ENCODE data around the gene DLGAP1.

DLGAP1 gene

DNA sequence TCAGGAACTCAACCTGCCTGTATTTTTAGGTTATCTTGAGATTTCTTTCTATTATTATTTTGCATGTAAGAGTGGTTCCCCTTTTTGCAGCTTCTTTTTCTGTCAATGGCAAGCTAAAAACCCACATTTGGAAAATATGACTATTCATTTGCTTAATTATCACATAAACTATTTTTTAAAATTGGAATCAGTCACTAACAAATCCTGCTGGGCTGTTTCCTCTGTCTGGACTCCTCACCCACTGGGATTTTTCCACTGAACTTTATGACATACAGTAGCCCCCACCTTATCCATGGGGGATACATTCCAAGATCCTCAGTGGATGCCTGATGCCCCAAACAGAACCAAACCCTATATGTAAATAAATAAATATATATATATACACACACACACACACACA, 447.3 kb downstream of the DLGAP1 start:
- Mint-ChIP-seq H3K4me3 (no peak overlapping the region), H3K27me3 (ENCODE audit: low read depth) (peaks cover 4% of the 10 kb centered on the region), H3K27ac (no peak overlapping the region), H3K9me3 (no peaks in the 10 kb centered on the region), H3K36me3 (ENCODE audit: low read depth) (no peaks in the 10 kb centered on the region), H3K4me1 (ENCODE audit: low read depth) (peaks cover 4% of the 10 kb centered on the region)
- DNase-seq (ENCODE audit: low spot score): no peak

DNA sequence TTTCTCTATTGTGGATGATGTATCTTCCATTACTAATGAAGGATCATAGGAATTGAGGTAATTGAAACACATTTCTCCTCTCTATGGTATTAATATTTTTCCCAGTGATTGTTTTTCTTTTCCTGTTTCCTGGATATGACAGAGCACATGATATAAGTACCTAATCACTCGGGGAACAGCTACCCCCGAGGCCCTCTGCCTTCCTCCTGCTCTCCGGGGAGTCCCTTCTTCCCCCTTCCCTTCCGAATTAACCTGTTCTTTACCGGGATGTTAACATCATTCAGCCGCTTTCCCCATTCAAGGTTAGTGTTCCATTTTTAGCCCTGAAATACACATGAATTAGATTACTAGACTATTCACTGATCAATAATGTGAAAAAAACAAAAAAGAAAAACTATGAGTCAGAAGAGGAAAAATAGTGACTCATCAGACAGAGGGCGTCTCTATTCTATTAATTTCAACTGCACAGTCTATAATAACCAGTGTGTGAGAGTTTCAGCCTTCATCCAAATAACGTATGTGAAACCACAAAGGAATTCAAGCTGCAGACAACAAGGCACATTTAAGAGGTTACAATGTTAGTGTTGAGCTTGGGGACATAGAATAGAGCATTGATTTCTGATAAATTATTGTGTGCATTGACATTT, 450.8 kb downstream of the DLGAP1 start:
- Mint-ChIP-seq H3K4me3 (no peak overlapping the region), H3K9me3 (no peaks in the 10 kb centered on the region), H3K36me3 (ENCODE audit: low read depth) (no peaks in the 10 kb centered on the region), H3K4me1 (ENCODE audit: low read depth) (peaks cover 4% of the 10 kb centered on the region), H3K27me3 (ENCODE audit: low read depth) (peaks cover 10% of the 10 kb centered on the region), H3K27ac (no peak overlapping the region)
- no peak for DNase-seq (ENCODE audit: low spot score)

DNA sequence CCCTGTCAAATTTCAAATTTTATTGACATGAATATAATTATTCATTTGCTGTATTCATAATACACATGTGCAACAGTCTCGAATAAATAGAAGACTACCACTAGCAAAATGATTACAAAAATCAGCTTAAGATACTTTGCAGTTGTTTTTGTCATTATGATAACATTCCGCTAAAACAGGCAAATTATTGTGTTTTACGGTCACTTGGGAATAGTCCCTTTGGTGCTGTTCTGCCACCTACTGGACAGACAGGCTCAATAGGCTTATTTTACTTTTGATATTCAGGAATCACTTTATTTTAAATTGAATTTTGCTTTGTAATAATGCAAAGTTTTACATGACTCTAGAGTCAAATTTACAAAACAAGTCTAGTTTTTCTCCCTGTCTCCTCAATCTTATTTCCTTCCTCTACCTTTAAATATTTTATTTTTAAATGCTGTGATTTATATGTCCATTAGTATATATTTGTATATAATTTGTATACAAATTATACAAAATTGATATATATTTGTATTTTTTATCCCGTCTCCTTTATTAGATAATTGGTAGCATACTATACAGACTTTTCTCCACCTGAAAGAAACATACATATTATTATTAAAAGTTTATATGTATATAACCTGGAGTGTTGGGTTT, 456.3 kb downstream of the DLGAP1 start:
- Mint-ChIP-seq H3K36me3 (ENCODE audit: low read depth) (no peaks in the 10 kb centered on the region), H3K4me3 (no peak overlapping the region), H3K27ac (no peak overlapping the region), H3K4me1 (ENCODE audit: low read depth) (peaks cover 2% of the 10 kb centered on the region), H3K27me3 (ENCODE audit: low read depth) (peaks cover 10% of the 10 kb centered on the region), H3K9me3 (no peaks in the 10 kb centered on the region)
- no peak for DNase-seq (ENCODE audit: low spot score)

DNA sequence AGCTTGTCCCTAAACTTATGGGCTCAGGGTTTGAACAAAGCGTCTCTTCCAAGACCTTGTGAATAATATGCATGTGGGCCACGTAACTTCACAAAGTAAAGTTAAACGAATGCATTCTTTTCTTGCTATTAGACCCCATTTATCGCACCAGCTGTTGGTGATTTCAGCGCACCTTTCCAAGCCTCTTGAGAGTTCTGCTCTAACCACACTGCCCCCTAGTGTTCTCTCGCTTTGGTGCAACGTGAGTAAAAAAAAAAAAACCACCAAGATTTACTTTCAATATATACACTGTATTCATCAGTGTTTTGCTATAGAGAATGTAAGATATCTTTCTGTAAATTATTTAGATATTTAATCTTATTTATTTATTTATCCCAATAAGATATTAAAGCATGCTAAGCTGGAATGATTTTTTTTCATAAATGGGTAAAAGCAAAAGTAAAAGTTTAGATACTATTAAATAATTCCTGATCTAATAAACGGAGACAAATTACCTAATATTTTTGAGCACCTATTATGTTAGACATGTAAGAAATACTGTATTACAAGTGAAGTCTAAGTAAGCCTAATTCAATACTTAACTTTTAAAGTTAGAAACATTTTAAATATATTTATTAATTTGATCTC, 459.5 kb downstream of the DLGAP1 start:
- Mint-ChIP-seq H3K9me3 (no peaks in the 10 kb centered on the region), H3K27ac (no peak overlapping the region), H3K36me3 (ENCODE audit: low read depth) (no peaks in the 10 kb centered on the region), H3K27me3 (ENCODE audit: low read depth) (no peaks in the 10 kb centered on the region), H3K4me1 (ENCODE audit: low read depth) (no peaks in the 10 kb centered on the region), H3K4me3 (no peak overlapping the region)
- DNase-seq (ENCODE audit: low spot score): peak; percentile 47

DNA sequence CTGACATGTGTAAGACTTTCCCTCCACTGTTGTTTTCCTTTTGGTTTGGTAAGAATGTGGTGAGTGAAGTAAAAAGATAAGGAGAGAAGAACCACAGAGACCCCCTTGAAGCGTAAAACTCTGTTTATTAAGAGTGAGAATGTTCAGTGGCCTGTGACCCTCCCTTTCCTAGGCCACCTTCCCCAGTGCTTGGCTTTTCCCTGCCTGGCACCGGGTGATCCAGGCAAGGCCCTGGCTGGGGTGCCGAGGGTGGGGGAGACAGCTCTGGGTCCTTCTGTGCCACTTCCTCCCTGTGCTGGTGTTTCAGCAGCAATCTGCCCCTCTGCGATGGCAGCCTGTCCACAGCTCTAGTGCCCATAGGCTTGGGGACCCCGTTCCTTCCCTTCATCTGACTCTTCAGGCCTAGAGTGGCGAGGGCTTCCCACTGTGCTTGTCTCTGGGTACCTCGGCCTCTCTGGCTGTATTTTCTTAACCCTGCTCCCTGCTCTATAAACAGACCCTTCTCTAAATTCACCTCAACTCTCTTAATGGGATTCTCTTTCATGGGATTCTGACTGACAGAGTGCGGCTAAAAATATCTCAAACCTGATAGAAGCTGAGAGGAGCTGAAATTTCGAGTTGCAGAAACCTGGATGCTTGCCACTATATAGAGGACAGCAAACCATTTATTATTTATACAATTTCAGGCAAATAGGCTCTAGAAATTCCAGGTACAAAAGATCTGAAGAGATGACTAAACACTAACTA, 461.0 kb downstream of the DLGAP1 start:
- H3K36me3 Mint-ChIP-seq (ENCODE audit: low read depth): no peaks in the 10 kb centered on the region
- no peak overlapping the region for H3K27ac Mint-ChIP-seq
- DNase-seq (ENCODE audit: low spot score): no peak
- no peaks in the 10 kb centered on the region for H3K4me1 Mint-ChIP-seq (ENCODE audit: low read depth)
- H3K9me3 Mint-ChIP-seq: no peaks in the 10 kb centered on the region
- H3K27me3 Mint-ChIP-seq (ENCODE audit: low read depth): no peaks in the 10 kb centered on the region
- H3K4me3 Mint-ChIP-seq: no peak overlapping the region

DNA sequence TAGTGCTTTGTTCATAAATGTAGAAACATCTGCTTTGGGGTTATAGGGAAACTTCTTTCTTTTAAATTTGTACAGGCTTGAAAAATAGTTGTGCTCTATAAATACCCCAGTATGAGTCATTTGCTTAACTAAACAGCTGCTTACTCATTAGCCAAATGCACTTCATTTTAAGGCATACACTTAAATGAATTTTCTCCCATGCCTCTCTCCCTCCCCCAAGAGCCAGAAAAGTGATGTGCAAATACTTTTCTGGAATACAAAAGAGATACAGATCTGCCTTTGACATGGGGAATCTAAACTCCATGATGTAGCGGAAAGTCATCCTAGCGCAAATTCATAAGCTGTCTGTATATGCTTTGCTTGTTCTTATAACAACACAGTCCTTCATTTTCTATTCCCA, 469.4 kb downstream of the DLGAP1 start:
- Mint-ChIP-seq H3K9me3 (no peaks in the 10 kb centered on the region), H3K4me1 (ENCODE audit: low read depth) (peaks cover 8% of the 10 kb centered on the region), H3K27me3 (ENCODE audit: low read depth) (no peaks in the 10 kb centered on the region), H3K4me3 (no peak overlapping the region), H3K27ac (no peak overlapping the region), H3K36me3 (ENCODE audit: low read depth) (peaks cover 2% of the 10 kb centered on the region)
- no peak for DNase-seq (ENCODE audit: low spot score)

DNA sequence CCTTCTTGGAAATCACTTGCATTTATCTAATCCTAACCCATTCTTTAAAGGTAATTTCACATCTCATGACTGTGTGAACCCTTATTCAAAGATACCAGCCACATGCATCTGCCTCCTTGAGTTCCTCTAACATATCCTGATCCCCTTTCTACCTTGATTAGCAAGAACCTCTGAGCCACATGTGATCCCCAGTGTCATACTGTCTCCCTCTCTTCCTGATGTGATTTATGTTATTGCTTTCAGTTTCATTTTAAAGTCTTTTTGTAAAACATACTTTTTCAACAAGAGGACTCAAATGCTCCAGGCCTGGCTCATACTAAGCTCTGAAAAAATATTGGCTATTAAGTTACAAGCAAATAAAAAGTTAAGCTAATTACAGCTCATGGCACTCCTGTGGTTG, 470.1 kb downstream of the DLGAP1 start:
- DNase-seq (ENCODE audit: low spot score): no peak
- peaks cover 2% of the 10 kb centered on the region for H3K36me3 Mint-ChIP-seq (ENCODE audit: low read depth)
- H3K27ac Mint-ChIP-seq: peak overlapping the region; percentile 45
- H3K4me3 Mint-ChIP-seq: no peak overlapping the region
- no peaks in the 10 kb centered on the region for H3K27me3 Mint-ChIP-seq (ENCODE audit: low read depth)
- H3K4me1 Mint-ChIP-seq (ENCODE audit: low read depth): peaks cover 8% of the 10 kb centered on the region
- H3K9me3 Mint-ChIP-seq: no peaks in the 10 kb centered on the region

DNA sequence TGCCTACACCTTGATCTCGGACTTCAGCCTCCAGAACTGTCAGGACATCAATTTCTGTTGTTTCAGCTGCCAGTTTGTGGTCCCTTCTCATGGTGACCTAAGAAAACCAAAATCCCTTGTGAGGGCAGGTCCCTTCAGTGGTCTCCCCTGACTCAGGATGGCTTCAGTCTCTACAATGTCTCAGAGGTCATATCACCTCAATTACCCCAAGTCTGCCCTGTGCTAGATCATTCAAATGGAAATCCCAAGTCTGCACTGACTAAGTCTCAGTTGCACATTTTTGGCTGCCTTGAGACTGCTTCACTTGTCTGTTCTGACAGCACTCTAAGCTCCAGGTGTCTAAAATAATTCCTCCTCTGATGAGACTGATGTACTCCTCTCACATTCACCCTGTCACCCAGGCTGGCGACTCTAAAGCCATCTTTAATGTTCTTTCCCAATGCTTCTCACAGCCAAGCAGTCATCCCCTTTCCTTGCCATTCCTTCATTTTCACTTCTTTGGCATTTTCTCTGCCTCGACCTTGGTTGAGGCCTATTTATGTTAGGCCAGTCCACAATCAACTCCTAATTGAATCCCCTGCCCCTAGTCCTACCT, 470.8 kb downstream of the DLGAP1 start:
- DNase-seq (ENCODE audit: low spot score): no peak
- Mint-ChIP-seq H3K4me1 (ENCODE audit: low read depth) (peaks cover 8% of the 10 kb centered on the region), H3K4me3 (no peak overlapping the region), H3K36me3 (ENCODE audit: low read depth) (peaks cover 2% of the 10 kb centered on the region), H3K27me3 (ENCODE audit: low read depth) (no peaks in the 10 kb centered on the region), H3K9me3 (peaks cover 2% of the 10 kb centered on the region), H3K27ac (no peak overlapping the region)

DNA sequence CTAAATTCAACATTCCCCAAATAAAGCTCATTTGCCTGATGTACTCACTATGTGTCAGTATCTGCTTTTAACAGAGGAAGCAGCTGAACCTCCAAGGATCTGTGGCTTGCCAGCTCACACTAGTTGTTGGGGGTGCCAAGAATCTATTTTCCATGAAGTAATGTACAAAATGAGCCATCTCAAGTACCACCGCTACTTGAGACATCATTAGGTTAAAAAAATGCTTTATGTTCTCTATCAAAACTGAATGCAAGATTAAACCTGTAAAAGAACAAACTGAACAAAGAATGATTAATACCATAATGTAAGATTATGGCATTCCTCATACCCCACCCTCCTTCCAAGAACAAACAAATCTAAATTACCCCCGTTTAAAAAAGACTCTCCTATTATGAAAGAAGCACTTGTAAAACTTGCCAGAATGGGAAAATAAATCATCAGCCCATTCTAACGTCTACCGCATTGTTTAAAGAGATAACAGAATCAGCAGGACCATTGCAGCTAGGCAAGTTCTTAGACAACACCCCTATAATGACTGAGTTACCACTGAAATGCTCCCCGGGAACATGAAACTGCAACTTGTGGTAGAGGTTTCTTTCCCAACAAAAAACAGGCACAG, 471.6 kb downstream of the DLGAP1 start:
- Mint-ChIP-seq H3K27me3 (ENCODE audit: low read depth) (no peaks in the 10 kb centered on the region), H3K4me1 (ENCODE audit: low read depth) (peaks cover 8% of the 10 kb centered on the region), H3K36me3 (ENCODE audit: low read depth) (peaks cover 2% of the 10 kb centered on the region), H3K9me3 (peaks cover 8% of the 10 kb centered on the region), H3K27ac (no peak overlapping the region), H3K4me3 (no peak overlapping the region)
- no peak for DNase-seq (ENCODE audit: low spot score)

DNA sequence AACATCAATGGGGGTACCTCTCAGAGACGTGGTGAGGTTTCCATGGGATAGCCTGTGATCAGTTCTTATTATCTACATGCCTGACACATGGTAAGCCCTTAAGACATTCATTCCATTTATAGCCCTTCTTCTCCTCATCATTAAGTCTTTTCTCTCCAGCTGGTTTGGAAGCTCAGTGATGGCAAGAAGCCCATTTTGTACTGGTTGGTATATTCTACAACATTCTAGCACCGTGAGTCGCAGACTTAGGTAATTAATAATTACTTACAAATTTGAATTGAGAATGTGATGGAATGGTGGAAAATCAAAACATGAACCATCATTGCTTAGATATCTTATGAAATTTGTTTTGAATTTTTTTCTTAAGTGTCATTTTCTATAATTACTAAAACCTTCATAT, 472.6 kb downstream of the DLGAP1 start:
- no peak for DNase-seq (ENCODE audit: low spot score)
- Mint-ChIP-seq H3K27ac (no peak overlapping the region), H3K9me3 (peaks cover 9% of the 10 kb centered on the region), H3K27me3 (ENCODE audit: low read depth) (no peaks in the 10 kb centered on the region), H3K4me3 (no peak overlapping the region), H3K36me3 (ENCODE audit: low read depth) (peaks cover 2% of the 10 kb centered on the region), H3K4me1 (ENCODE audit: low read depth) (peaks cover 8% of the 10 kb centered on the region)

DNA sequence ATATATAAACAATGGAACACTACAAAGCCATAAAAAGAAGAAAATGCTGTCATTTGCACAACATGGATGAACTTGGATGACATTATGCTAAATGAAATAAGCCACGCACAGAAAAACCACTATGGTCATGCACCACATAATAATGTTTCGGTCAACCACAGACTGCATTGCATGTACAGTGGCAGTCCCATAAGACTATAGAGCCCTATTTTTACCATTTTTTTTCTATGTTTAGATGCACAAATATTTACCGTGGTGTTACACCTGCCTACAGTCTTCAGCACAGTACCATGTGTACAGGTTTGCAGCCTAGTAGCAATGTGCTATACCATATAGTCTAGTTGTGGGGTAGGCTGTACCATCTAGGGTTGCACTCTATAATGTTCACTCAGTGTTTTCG, 476.1 kb downstream of the DLGAP1 start:
- no peak overlapping the region for H3K4me3 Mint-ChIP-seq
- no peaks in the 10 kb centered on the region for H3K27me3 Mint-ChIP-seq (ENCODE audit: low read depth)
- no peaks in the 10 kb centered on the region for H3K4me1 Mint-ChIP-seq (ENCODE audit: low read depth)
- DNase-seq (ENCODE audit: low spot score): no peak
- H3K9me3 Mint-ChIP-seq: peaks cover 9% of the 10 kb centered on the region
- H3K36me3 Mint-ChIP-seq (ENCODE audit: low read depth): no peaks in the 10 kb centered on the region
- no peak overlapping the region for H3K27ac Mint-ChIP-seq

DNA sequence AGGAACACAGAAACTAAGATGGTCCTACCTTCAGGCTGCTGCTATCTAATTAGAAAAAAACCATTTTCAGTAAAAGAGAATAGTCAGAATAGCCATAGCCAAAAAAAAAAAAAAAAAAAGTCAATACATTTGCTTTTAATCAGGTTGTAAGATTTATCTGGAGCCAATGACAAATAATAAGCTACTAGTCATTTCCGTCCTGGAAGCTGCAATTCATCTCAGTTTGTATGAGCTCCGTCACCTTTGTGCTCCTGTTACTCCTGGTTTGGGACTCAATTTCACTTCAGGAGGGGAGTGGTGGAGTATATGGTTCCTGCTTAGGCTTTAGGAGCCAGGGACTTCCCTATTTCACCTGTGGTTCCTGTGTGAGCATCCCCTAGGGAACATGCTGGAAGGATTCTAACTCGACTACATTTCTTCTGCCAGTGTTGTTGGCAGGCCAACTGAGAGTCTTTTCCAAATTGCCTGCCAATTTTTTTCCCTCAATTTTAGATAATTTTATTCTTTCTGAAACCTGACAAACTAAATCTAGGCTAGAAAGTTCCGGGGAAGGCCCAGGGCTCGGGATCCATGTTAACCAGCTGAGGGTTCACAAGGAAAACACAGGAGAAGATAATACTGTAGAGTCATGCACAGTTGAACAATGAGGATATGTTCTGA, 481.8 kb downstream of the DLGAP1 start:
- no peak for DNase-seq (ENCODE audit: low spot score)
- Mint-ChIP-seq H3K4me3 (no peak overlapping the region), H3K4me1 (ENCODE audit: low read depth) (no peaks in the 10 kb centered on the region), H3K36me3 (ENCODE audit: low read depth) (no peaks in the 10 kb centered on the region), H3K9me3 (peaks cover under 1% of the 10 kb centered on the region), H3K27me3 (ENCODE audit: low read depth) (no peaks in the 10 kb centered on the region), H3K27ac (no peak overlapping the region)

DNA sequence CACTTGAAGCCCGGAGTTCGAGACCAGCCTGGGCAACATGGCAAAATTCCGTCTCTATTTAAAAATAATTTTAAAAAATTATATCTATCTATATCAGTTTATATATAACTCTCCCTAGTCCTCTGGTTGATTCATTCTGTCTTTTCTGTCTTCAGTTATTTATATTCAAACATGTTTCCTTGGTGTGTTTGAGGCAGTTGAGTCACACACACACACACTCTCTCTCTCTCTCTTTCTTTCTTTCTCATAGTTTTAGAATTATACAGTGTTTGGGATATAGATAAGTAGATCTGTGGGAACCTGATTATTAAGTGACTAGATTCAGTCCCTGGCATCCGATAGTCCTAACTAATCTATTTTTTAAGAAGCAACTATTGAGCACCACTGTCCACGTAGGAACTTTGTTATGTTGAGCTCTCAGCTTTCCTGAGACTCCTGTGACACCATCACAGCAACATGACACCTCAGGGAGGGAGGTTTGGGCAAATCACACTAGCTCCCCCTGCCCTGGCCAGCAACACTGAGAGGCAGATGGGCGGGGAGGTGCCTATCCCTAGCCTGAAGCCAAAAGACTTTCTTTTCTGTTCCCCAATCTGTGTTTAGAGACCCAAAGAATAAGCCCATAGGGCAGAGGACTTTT, 482.7 kb downstream of the DLGAP1 start:
- no peak overlapping the region for H3K4me3 Mint-ChIP-seq
- no peak overlapping the region for H3K27ac Mint-ChIP-seq
- H3K36me3 Mint-ChIP-seq (ENCODE audit: low read depth): no peaks in the 10 kb centered on the region
- H3K27me3 Mint-ChIP-seq (ENCODE audit: low read depth): no peaks in the 10 kb centered on the region
- H3K4me1 Mint-ChIP-seq (ENCODE audit: low read depth): no peaks in the 10 kb centered on the region
- DNase-seq (ENCODE audit: low spot score): no peak
- H3K9me3 Mint-ChIP-seq: no peaks in the 10 kb centered on the region
